Sigmoid colon (tissue), 4 donors: Measurements from ENCODE around the gene SLC46A1.

Experiments
- EP300 ChIP-seq, 4 donors: sonication (generic); formaldehyde crosslinking; IDR thresholded peaks; one replicate each; pipeline ENCODE4 v1.6.1; 2017; ENCODE audit warnings: antibody characterized with exemption in 4 of 4
- POLR2A ChIP-seq, 2 donors: fragments of 450-650 bp; IDR thresholded peaks; one replicate each; pipeline ENCODE4 v1.6.1; 2016; ENCODE audit warnings: antibody characterized with exemption in 2 of 2, mild to moderate bottlenecking in 2 of 2, moderate library complexity in 2 of 2
- POLR2AphosphoS5 ChIP-seq, 4 donors: sonication (generic); formaldehyde crosslinking; IDR thresholded peaks; one replicate each; pipeline ENCODE4 v1.6.1; 2017; ENCODE audit warnings: antibody characterized with exemption in 4 of 4
- TF ChIP-seq, protein P1 (sequence below), 4 experiments: fragments of 450-650 bp in 3 of 4; fragments of 200-600 bp in 1 of 4; IDR thresholded peaks; one replicate each; pipeline ENCODE4 v1.5.1; 2016 to 2019; ENCODE audit warnings: antibody characterized with exemption in 4 of 4, mild to moderate bottlenecking in 3 of 4, moderate library complexity in 2 of 4

DNA sequence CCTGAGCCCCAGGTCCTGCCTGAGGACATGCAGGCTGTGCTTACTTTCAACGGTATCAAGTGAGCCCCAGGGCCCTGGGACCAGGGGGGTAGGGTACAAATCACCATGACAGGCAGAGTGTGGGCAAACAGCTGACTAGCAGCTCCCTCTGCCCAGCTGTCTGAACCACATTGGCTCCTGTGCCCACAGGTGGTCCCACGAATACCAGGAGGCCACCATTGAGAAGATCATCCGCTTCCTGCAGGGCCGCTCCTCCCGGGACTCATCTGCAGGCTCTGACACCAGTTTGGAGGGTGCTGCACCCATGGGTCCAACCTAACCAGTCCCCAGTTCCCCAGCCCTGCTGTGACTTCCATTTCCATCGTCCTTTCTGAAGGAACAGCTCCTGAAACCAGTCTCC lies 10.0 kb downstream of the SLC46A1 start:
- TF ChIP-seq EP300 (IDR thresholded peaks at IDR 0.05) (no peak), POLR2AphosphoS5 (IDR thresholded peaks at IDR 0.05) (no peak), POLR2A (IDR thresholded peaks at IDR 0.05) (no peak)
- TF ChIP-seq, protein P1, sequence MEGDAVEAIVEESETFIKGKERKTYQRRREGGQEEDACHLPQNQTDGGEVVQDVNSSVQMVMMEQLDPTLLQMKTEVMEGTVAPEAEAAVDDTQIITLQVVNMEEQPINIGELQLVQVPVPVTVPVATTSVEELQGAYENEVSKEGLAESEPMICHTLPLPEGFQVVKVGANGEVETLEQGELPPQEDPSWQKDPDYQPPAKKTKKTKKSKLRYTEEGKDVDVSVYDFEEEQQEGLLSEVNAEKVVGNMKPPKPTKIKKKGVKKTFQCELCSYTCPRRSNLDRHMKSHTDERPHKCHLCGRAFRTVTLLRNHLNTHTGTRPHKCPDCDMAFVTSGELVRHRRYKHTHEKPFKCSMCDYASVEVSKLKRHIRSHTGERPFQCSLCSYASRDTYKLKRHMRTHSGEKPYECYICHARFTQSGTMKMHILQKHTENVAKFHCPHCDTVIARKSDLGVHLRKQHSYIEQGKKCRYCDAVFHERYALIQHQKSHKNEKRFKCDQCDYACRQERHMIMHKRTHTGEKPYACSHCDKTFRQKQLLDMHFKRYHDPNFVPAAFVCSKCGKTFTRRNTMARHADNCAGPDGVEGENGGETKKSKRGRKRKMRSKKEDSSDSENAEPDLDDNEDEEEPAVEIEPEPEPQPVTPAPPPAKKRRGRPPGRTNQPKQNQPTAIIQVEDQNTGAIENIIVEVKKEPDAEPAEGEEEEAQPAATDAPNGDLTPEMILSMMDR (IDR thresholded peaks at IDR 0.05): no peak
